Stimulated activated CD8-positive, alpha-beta memory T cell treated with anti-CD3 and anti-CD28 coated beads, Interleukin-12 subunit alpha, Interleukin-12 subunit beta, amount 100 ng/mL, for 4 hours (primary cell): ENCODE results near the gene UBE2J2.

ENCODE experiments used
- DNase-seq: peaks from one replicate; pipeline ENCODE4 v3.0.0-alpha.2; 2020; ENCODE audit warnings: low read depth

The UBE2J2 gene

DNA sequence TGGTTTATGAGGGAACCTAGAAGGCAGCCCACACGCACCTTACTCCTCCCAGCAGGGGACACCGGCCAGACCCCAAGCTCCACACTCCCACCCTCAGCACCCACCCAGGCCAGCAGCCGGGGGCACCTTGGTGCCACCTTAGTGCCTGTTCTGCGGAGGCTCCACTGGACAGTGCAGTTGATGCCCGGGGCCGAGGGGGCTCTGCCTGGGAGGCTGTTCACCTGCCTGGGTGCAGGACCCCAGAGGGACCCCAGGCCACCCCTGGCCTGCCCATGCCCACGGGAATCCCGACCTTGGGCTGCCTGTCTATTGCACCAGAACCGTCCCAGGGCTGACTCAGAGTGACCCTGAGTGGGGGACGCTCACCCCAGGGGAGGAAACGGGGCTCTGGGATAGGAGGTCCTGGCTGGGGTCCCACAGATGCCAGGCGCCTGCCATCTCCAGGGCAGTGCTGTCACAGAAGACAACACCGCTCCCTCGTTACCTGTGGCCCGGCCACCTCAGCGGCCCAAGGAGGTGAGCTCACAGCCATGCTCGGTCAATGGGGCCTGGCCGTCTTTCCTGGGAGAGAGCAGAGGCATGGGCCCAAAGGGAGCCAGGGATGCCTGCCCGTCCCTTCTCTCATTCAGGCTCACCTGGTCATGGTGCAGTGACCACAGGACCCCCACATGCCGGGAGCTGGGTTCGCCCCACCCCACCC lies 7.3 kb upstream of the UBE2J2 start:
- DNase-seq = no peak

DNA sequence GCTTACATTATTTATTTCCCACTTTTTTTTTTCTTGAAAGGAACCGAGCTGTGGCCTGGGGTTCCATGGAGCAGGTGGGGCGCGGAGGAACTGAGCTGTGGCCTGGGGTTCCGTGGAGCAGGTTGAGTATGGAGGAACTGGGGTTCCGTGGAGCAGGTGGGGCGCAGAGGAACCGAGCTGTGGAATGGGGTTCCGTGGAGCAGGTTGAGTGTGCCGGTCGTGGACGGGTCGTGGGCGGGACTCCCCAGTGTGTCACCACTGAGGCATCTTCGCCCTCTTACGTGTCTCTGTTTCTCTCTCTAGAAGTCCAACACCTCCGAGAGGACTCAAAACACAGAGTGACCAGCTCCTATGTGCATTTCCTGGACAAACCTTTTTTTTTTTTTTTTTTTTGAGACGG lies 5.4 kb upstream of the UBE2J2 start:
- no peak for DNase-seq

DNA sequence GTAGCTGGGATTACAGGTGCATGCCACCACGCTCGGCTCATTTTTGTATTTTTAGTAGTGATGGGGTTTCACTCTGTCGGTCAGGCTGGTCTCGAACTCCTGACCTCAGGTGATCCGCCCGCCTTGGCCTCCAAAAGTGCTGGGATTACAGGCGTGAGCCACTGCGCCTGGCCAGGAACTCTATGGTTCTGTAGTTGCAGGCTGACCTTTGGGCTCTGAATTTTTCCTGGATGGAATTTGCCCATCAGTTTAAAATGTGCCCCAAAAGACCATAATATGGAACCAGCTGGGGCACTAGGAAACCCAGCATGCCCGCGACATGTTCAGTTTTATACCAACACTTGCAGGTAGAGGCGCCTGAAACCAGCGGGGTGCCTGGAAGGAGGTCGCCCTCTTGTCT lies 5.0 kb upstream of the UBE2J2 start:
- no peak for DNase-seq

DNA sequence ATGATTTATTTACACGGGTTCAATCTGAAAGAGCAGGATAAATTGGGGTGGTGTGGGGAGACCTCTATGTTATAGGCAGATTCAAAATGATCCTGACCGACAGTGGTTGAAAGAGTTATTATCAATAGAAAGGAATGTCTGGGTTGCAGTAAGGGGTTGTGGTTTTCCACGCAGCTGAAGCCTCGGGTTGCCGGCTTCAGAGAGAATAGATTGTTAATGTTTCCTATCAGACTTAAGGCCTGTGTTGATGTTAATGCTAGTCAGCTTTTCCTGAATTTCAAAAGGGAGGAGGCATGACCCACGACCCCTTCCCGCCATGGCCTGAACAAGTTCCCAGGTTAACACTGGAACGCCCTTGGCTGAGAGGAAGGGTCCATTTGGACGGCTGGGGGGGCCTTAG lies 2.2 kb upstream of the UBE2J2 start:
- no peak for DNase-seq

DNA sequence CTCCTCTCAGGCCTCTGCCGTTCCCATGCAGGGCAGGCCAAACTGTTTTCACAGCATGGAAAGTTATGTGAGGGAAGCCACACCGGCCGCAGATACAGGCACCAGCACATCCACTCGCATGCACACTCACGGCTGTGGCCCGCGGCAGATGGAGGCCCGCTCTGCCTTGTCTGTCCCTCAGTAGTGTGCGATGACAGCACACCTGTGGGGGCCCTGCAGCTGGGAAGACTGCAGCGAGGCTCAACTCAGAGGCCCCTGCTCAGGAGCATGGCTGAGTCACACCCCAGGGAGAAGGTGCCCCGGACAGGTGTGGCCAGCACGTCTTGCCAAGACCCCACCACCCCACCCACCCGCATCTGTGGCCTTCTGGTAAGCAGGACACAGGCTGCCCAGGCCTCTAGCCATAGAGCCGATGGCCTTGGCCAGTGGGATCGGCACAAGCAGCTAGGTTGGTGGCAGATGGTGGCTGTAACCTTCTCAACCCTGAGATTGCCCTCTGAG lies 1.3 kb upstream of the UBE2J2 start:
- DNase-seq = no peak

DNA sequence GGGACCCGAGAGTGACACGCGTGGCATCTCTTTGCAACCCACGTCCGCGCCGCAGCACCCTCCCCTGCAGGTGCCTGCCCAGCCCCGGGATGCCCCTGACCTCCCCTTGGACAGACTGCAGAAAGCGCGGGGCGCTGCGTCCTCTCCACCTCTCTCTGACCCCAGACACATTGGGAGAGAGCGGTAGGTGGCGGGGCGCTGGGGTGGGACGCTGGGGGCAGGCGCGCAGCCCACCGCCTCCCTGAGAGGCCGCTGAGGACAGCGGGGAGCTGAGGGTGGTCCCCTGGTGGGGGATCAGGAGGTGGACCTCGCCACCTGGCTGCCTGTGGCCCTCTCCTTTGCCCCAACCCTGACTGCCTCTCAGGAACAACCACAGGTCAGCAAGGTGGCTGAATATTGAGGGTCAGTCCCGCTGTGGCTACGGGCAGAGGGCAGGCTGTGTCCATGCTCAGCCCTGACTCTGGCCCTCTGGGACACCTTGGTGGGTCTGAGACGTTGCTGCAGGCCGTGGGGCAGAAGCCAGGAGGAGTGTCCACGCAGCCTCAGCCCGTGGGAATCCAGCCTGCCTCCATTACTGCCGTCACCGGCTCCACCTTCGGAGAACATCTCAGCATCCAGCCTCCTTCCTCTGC lies 761 bp upstream of the UBE2J2 start:
- DNase-seq = no peak

DNA sequence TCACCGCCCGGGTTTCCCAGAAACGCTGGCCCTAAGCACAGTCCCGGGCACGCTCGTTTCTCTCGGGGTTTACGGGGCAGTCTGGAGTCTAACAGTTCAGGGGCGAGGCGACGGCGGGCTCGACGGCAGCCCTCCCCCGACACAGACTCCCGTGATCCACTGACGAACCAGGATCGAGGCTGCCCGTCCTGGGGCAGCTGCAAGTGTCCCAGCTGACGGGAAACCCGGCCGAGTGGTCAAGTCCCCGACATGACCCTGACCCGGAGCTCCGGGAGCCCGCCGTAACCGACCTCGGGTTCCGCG lies 494 bp downstream of the UBE2J2 start:
- DNase-seq = no peak

DNA sequence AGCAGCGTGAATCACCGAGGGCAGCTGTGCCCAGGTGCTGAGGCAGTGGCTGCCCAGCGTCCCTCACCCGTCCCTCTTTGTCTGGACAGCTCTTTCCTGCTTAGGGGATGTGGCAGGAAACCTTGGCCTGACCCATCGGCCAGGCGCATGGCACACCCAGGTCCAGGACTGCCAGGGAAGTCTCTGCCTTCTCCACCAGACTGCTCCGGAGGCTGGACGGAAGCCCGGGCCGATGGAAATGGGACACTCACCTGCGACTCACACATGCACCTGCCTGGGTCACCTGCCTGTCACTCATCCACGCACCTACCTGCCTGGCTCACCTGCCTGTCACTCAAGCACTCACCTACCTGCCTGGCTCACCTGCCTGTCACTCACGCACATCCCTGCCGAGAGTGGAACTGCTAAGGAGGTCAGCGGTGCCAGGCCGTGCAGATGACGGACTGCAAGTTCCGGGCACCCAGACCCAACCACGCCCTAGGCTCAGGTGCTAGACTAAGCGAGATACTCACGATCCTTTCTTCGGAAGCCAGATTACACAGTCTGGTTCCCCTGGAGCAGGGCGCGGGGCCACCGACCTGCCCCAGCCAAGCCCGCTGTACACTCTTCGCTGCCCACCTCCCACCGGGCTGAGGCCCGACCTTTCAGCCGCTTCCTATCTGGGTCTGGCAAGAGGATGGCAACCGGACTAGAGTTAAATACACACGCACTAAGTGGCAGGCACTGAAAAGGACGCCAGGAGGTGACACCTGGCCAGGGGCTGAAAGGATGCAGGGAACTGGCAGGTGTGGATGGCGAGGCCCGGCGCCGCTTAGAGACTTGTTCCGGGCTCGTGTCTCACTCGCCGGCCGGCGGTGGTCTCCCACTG lies 1.1 kb downstream of the UBE2J2 start:
- DNase-seq = no peak

DNA sequence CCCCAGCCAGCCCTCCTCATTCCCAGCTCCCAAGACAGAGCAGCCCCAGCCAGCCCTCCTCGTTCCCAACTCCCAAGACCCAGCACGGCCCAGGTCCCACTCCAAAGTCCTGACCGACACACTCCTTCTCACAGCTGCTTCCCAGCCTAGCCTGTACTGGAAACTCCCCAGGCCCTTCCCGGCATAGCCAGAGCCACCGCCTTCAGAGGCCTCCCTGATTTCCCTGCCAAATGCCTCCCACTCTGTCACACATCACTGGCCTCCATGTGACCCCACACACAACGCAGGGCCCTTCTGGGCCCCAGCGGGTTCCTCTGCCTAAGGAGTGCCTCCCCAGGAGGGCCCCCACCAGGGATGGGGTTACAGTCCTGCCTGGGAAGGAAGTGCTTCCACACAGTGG lies 2.8 kb downstream of the UBE2J2 start:
- DNase-seq = no peak

DNA sequence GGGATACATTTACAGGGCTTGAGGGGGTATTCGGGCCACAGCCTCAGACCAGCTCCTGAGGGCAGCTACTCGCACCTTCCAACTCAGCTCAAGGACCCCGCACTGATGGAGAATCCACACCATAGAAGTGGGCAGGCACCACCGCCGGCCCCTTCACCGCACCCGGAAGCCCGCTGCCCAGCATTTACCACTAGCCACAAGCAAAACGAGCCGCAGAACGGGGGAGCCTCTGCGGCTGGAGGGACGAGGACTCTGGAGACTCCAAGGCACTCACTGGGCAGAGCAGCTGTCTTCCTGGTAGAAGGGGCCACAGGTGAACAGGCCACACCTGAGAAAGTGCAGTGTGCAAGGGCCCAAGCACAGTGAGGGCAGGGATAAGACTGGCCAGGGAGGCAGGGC lies 5.4 kb downstream of the UBE2J2 start:
- no peak for DNase-seq

DNA sequence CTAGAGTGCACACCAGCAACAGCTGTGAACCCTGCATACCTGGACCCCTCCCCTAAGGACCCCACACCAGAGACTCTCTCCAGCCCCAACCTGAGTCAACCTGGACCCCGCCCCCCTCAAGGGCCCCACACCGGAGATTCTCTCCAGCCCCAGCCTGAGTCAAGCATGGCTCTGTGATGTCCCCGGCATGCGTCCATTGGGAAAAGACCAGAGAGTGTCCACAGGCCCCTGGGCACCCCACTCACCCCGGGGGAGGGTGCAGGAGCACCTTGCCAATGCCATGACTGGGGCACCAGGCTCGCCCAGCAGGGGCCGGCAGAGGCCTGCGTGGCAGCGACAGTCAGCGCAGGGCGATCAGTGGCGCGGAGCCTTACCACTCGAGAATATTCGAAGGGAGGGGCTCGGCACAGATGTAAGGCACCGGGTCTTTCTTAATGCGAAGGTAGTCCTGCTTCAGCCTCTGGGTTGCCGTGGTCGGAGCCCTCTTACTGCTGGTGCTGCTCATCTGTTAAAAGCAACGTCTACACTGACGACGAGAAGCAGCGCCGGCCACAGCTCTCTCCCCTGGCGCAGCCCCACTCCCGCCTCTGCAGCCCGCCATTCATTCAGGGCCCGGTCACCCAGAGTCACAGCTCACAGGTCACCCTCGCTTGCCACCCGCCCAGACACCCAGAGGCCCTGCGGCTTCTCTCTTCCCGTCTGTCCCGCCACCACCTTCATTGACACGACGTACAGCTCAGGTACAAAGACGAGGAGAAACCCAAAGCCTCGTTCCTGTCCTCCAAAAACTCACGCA lies 6.0 kb downstream of the UBE2J2 start:
- DNase-seq = no peak

DNA sequence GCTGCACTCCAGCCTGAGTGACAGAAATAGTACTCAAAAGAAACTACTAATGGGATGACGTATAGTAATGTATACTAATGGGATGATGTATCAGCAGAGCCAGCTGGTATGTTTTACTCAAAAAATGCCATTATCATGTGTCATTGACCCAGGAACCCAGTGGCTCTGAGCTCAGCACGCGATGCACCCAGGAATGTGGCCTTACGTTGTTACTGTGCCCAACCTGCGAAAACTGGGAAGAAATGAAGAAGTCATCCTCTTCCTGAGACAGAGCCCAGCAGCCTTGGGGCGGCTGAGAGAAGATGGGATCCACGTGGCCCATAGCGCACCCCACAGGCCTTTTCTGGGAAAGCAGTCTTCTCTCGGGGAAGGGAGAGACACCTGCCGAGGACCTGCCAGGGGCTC lies 8.8 kb downstream of the UBE2J2 start:
- DNase-seq = no peak

DNA sequence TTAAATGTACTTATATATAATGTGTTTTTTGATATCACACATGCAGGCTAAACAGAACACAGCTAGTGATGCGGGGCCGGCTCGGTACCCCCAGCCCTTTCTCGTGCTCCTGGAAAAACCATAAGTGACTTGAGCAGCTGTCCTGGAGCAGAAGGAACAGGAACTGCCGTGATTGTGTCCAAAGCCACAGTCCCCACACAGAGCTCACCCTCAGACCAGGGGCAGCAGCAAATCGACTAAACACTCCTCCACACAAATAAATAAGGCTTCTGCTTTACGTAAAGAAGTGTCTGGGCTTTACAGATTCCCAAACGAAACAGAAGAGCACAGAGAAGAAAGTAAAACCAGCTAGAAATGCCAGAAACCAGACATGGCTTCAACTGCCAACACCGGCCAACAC lies 9.6 kb downstream of the UBE2J2 start:
- no peak for DNase-seq

DNA sequence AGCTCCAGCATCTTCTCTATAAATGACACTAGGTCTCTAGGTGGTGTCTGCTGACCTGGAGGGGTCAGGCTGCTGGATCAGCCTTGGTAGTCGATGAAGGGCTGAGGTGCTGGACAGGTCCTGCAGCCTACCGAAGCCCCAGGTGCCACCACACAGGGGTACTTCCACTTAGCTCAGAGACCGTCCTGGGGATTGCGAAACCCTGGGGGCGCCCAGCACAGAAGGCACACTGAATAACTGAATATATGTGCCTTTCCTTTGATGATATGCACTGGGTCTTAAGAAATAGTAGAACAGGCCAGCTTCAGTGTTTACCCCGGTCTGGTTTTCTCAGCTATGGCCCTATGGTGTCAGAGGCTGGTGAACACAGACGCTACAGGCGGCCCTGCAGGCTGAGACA lies 10.9 kb downstream of the UBE2J2 start:
- DNase-seq = no peak

DNA sequence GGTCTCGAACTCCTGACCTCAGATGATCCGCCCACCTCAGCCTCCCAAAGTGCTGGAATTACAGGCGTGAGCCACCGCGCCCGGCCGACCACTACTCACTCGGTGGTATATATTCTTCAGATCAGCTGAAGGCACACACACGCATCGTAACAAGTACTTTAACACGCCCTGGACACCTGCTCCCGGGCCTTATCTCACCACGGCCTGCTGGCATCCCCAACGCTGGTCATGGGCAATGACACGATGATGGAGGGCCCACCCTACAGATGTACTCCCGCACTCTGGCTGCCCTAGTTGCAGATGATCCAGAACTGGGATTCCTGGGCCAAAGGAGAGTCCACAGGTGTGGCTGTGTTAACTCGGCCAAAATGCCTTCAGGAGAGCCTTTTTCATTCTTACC lies 11.6 kb downstream of the UBE2J2 start:
- no peak for DNase-seq

DNA sequence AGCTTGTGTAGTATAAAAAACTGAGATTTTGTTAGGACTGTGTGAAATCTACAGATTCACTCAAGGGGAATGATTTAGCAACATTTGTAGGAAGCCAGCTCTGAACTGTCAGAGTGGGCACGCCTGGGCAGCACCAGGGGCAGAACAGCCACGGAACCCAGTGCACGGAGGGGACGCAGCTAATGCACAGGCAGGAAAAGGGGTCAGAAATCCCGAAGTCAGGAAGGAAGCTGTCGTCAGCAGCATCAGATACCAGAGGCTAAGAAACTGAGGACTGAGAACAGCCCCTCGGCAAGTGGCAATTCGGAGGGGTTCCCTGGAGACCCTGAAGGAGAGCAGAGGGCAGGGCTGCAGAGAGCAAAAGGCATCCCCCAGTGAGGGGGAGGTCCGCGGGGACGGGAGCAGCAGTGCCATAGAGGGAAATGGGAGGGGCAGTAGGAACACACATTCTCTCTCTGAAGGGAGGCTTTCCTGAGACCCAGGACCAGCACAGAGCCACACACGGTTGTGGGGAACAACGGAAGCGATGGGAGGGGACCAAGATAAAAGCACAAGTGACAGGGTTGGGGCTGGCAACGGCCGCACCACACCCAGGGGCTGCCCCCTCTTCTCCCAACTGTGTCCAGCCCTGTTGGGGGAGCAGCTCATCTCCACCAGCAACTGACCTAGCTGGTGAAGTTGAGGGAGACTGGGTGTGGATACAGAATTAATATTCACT lies 12.7 kb downstream of the UBE2J2 start:
- no peak for DNase-seq

DNA sequence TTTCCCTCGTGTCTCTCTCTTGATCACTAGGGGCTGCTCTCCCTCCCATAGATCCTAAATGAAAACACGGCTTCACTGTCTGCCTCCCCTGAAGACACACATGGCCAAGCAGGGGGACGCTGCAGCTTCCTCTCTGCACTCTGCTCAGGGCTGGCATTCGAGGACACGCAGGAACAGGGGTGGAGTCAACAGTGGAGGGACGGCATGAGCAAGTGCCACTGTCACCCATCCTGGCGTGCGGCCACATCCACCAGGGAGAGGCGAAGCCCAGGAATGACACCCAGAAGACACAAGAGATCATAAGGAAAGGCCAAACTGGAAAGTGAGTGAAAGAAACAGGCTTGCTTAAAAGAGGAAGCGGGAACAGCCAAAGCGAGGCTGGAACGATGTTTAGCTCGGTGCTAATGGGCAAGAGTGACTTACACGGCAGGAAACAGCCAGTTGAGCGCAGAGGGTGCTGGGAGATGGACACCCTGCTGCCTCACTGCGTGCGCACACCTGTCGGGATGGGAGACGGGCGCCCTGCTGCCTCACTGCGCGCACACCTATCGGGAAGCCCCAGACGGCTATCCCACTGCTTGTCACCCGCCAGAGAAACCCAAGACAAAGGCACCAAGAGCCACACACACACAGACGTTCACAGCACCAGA lies 13.6 kb downstream of the UBE2J2 start:
- no peak for DNase-seq

DNA sequence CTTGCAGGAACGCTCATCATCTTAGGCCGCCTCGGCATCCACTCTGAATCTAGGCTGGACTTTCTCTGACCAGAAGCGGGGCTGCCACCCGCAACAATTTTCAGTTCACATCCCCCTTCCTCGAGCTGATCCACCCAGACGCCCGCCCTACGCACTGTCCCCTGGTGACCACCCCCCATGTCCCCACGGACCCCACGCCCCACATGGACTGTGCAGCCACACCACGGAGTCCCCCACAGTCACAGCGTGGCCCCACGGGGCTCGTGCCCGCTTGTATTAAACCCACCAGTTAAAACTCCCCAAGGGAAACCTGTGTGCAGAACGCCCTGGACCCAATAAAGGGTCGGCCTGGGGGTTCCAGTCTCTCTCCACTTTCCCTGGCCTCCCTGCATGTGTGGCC lies 14.1 kb downstream of the UBE2J2 start:
- DNase-seq = no peak

DNA sequence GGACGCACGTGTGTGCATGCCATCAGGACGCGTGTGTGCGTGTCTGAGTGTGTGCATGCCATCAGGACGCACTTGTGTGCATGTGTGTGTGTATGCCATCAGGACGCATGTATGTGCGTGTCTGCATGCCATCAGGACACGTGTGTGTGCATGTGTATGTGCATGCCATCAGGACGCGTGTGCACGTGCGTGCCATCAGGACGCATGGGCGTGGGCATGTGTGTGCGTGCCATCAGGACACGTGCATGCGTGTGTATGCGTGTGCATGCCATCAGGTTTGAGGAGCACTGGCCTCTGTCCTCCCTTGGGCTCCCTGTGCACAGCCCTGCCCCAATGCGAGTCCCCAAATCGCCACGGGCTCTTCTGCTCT lies 14.6 kb downstream of the UBE2J2 start:
- DNase-seq = no peak

DNA sequence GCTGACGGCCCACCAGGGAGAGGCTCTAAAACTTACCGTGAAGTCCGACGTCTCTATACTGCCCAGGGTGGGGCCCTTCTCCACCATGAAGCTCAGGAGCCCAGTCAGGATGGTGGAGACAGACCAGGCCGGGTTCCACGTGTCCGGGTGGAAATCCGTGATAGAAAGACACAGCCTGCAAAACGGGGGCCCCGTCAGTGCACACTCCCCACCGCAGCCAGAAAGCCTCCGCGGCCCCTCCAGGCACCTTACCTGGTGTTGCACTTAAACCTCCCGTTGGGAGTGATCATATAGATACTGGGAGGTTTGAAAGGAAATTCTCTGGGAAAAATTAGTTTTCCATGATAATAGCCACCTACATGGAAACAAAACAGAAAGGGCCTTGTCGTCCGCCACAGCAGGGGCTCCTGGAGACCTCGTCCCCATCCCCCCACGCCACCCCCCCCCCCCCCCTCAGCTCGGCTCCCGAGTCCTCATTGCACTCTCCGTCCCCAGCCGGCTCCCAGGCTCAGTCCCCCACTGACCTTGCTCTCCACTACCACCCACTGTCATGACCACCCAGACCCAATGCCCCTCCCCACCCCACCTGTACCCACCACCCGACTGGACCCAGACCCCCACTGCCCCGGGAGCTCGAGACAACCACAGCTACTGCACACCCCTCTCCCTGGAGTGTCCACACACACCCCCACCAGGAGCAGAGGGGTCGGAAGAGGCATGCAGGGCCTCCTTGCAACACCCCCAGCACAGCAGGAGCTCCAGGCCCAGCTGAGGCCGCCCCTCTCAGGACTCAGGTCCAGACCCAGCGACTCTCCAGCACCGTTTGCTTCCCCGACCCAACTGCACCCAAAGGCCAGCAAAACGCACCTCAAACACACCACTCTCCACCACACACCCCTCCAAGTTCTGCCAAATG lies 16.4 kb downstream of the UBE2J2 start:
- DNase-seq = no peak
